SK-N-SH (cell line): ENCODE measurements around the gene LPIN2.

Experiments used
- EP300 ChIP-seq, 2 experiments: IDR thresholded peaks; 2 replicates each; pipeline versions ENCODE4 v1.4.0 to v1.6.1; 2012; ENCODE audit warnings: borderline replicate concordance in 1 of 2, low read depth in 1 of 2, low read length in 1 of 2
- EZH2phosphoT487 ChIP-seq: fragments of 200-600 bp; sonication (generic); IDR thresholded peaks from 2 replicates; pipeline ENCODE4 v1.6.1; 2017; ENCODE audit warnings: low read depth, mixed run types, mild to moderate bottlenecking, antibody characterized with exemption, moderate library complexity, borderline replicate concordance
- GABPA ChIP-seq: IDR thresholded peaks from 2 replicates; pipeline ENCODE4 v1.4.0; 2012; ENCODE audit warnings: low read depth, mild to moderate bottlenecking
- GATA2 ChIP-seq: sonication (generic); formaldehyde crosslinking; IDR thresholded peaks from 2 replicates; pipeline ENCODE4 v1.5.0; 2020; ENCODE audit warnings: mild to moderate bottlenecking, missing genetic modification reagents
- MAX ChIP-seq: IDR thresholded peaks from 2 replicates; pipeline ENCODE4 v1.4.0; 2012; ENCODE audit warnings: low read depth
- MXI1 ChIP-seq: IDR thresholded peaks from 2 replicates; pipeline ENCODE4 v1.6.1; 2012; ENCODE audit warnings: mild to moderate bottlenecking, low read depth, low read length, improper control_type of control experiment
- POLR2AphosphoS5 ChIP-seq: IDR thresholded peaks from 2 replicates; pipeline ENCODE4 v1.6.1; 2012; ENCODE audit warnings: low read depth, low read length
- RAD21 ChIP-seq: IDR thresholded peaks from 2 replicates; pipeline ENCODE4 v1.6.1; 2012; ENCODE audit warnings: mild to moderate bottlenecking, low read length
- ZBTB33 ChIP-seq: IDR thresholded peaks from 2 replicates; pipeline ENCODE4 v1.4.0; 2012; ENCODE audit warnings: low read depth, borderline replicate concordance
- TF ChIP-seq, protein P1 (sequence below): fragments of 200-600 bp; sonication (generic); IDR thresholded peaks from 2 replicates; pipeline ENCODE4 v1.6.1; 2017; ENCODE audit warnings: antibody characterized with exemption, mild to moderate bottlenecking, moderate library complexity

DNA sequence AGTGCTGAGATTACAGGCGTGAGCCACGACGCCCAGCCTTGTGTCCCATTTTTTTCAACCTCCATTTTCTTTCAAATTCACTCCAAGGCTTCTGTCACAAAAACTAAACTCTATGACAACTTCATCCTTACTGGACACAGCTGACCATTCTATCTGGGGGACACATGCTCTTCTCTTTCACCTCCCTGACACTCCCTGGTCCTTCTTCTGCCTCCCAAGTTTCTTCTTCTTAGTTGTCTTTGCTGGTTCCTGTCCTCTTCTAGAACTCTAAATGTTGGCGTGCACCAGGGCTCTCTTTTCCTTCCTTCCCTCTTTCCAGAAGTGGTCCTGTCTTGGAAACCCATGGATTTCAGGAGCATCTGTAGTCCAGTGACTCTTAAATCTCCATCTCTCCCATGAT lies 40.1 kb upstream of the LPIN2 start:
- TF ChIP-seq GABPA, result no peak
- TF ChIP-seq, protein P1, sequence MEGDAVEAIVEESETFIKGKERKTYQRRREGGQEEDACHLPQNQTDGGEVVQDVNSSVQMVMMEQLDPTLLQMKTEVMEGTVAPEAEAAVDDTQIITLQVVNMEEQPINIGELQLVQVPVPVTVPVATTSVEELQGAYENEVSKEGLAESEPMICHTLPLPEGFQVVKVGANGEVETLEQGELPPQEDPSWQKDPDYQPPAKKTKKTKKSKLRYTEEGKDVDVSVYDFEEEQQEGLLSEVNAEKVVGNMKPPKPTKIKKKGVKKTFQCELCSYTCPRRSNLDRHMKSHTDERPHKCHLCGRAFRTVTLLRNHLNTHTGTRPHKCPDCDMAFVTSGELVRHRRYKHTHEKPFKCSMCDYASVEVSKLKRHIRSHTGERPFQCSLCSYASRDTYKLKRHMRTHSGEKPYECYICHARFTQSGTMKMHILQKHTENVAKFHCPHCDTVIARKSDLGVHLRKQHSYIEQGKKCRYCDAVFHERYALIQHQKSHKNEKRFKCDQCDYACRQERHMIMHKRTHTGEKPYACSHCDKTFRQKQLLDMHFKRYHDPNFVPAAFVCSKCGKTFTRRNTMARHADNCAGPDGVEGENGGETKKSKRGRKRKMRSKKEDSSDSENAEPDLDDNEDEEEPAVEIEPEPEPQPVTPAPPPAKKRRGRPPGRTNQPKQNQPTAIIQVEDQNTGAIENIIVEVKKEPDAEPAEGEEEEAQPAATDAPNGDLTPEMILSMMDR, result no peak
- TF ChIP-seq EP300 (IDR thresholded peaks at IDR 0.05; ENCODE audit: borderline replicate concordance in 1 of 2, low read depth in 1 of 2, low read length in 1 of 2), result no peak
- no peak for TF ChIP-seq POLR2AphosphoS5
- TF ChIP-seq RAD21, result no peak
- no peak for TF ChIP-seq GATA2 (CRISPR knock-in tag)
- no peak for TF ChIP-seq EZH2phosphoT487
- no peak for TF ChIP-seq ZBTB33
- TF ChIP-seq MXI1, result no peak
- no peak for TF ChIP-seq MAX
